Measurements from ENCODE around the gene ATP9B.

Gene ATP9B

GRCh38 chr18:79123948-79124347 lies 54.8 kb downstream of the ATP9B start:
- H3K4me3 ChIP-seq (ENCODE audit: low read depth, low read length): no peak overlapping the region
- no peak for DNase-seq (ENCODE audit: low read depth)
- TF ChIP-seq CTCF (IDR thresholded peaks at IDR 0.05; ENCODE audit: low read depth, low read length, missing control alignments): no peak

- no peak for TF ChIP-seq CTCF (IDR thresholded peaks at IDR 0.05; ENCODE audit: low read depth, low read length, missing control alignments)
- no peak overlapping the region for H3K4me3 ChIP-seq (ENCODE audit: low read depth, low read length)
- no peak for DNase-seq (ENCODE audit: low read depth)
These were observed 59.9 kb downstream of the ATP9B start for GRCh38 chr18:79129120-79129519.

GRCh38 chr18:79133724-79134123 lies 64.5 kb downstream of the ATP9B start:
- no peak overlapping the region for H3K4me3 ChIP-seq (ENCODE audit: low read depth, low read length)
- DNase-seq (ENCODE audit: low read depth): no peak
- no peak for TF ChIP-seq CTCF (IDR thresholded peaks at IDR 0.05; ENCODE audit: low read depth, low read length, missing control alignments)

GRCh38 chr18:79135924-79136323 lies 66.7 kb downstream of the ATP9B start:
- no peak overlapping the region for H3K4me3 ChIP-seq (ENCODE audit: low read depth, low read length)
- DNase-seq (ENCODE audit: low read depth): no peak
- TF ChIP-seq CTCF (IDR thresholded peaks at IDR 0.05; ENCODE audit: low read depth, low read length, missing control alignments): no peak

GRCh38 chr18:79136742-79137141 lies 67.5 kb downstream of the ATP9B start:
- DNase-seq (ENCODE audit: low read depth): no peak
- TF ChIP-seq CTCF (IDR thresholded peaks at IDR 0.05; ENCODE audit: low read depth, low read length, missing control alignments): no peak
- H3K4me3 ChIP-seq (ENCODE audit: low read depth, low read length): no peak overlapping the region

GRCh38 chr18:79139206-79139605 lies 70.0 kb downstream of the ATP9B start:
- H3K4me3 ChIP-seq (ENCODE audit: low read depth, low read length): no peak overlapping the region
- no peak for TF ChIP-seq CTCF (IDR thresholded peaks at IDR 0.05; ENCODE audit: low read depth, low read length, missing control alignments)
- DNase-seq (ENCODE audit: low read depth): no peak

GRCh38 chr18:79147014-79147413 lies 77.8 kb downstream of the ATP9B start:
- no peak for TF ChIP-seq CTCF (IDR thresholded peaks at IDR 0.05; ENCODE audit: low read depth, low read length, missing control alignments)
- no peak for DNase-seq (ENCODE audit: low read depth)
- no peak overlapping the region for H3K4me3 ChIP-seq (ENCODE audit: low read depth, low read length)

Measured in GM12864 (cell line).